ENCODE results near the gene ADAMTSL3. TPM values are rescaled to one million over a fixed set of nuclear protein-coding genes. Genes with fewer than 3 reads are reported as not detected.

The ADAMTSL3 gene
- total and polyA plus RNA-seq, 2 of the 4 experiments (the other 2 are of a cell fraction): under 0.01 to 0.02 TPM

DNA sequence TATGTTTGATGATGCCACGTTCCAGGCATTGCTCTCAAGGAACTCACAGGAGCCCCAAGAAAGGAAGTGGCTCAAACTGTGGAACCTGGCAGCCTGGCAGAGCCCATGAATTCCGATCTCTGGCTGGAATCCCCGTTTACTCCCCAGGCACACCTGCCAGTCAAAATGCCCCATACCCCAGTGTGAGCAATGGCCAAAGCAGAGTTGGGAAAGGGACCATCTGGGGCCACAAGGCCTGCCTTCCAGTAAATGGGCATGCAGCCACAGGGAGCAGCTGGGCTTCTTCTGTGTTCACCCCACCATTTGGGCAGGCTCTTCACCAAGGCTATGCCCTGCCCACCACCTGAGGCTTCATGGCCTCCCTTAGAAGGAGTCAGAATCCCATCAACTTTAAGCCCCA lies 324.7 kb downstream of the ADAMTSL3 start:
- Histone ChIP-seq H3K56ac (ENCODE audit: extremely low read depth, insufficient read depth, low read length) (no peak overlapping the region), H3K18ac (ENCODE audit: low read depth, low read length) (no peak overlapping the region), H3K4me1 (ENCODE audit: control insufficient read depth, insufficient read depth, low read length) (no peaks in the 10 kb centered on the region), H3K27me3 (ENCODE audit: control insufficient read depth, insufficient read depth, low read length) (no peaks in the 10 kb centered on the region), H3K9me3 (ENCODE audit: control insufficient read depth, insufficient read depth, low read length) (peaks cover 13% of the 10 kb centered on the region), H3K4me2 (ENCODE audit: low read depth, low read length) (no peak overlapping the region), H3K9ac (ENCODE audit: low read depth, low read length) (no peak overlapping the region), H3K14ac (replicated peaks; ENCODE audit: low read depth, low read length) (no peak overlapping the region), H2BK5ac (ENCODE audit: low read depth, low read length, poor library complexity, severe bottlenecking) (no peak overlapping the region), H4K5ac (ENCODE audit: low read depth, low read length) (no peak overlapping the region), H3K79me1 (ENCODE audit: low read depth in 1 of 2, low read length in 2 of 2) (no peaks in the 10 kb centered on the region), H3K4ac (ENCODE audit: low read depth, low read length) (no peak overlapping the region), H4K8ac (ENCODE audit: low read depth in 2 of 2, low read length in 2 of 2) (no peak overlapping the region), H4K20me1 (ENCODE audit: insufficient read depth, low read length) (no peaks in the 10 kb centered on the region; the same call in 1 of the 2 replicates), H2AK9ac (replicated peaks; ENCODE audit: low read depth, low read length, poor library complexity) (no peak overlapping the region), H2AFZ (replicated peaks; ENCODE audit: low read length, poor library complexity) (no peak overlapping the region), H3K36me3 (ENCODE audit: control insufficient read depth, insufficient read depth, low read length) (no peaks in the 10 kb centered on the region), H3K27ac (ENCODE audit: insufficient read depth, low read length) (no peak overlapping the region), H2BK20ac (ENCODE audit: low read depth, low read length) (no peak overlapping the region), H2BK15ac (ENCODE audit: low read depth, low read length) (no peak overlapping the region), H3K4me3 (ENCODE audit: insufficient read depth, low read depth, low read length) (no peak overlapping the region), H3K23ac (ENCODE audit: low read depth, low read length) (no peak overlapping the region), H4K91ac (ENCODE audit: insufficient read depth, low read depth, low read length) (no peak overlapping the region), H2AK5ac (ENCODE audit: low read depth, low read length) (no peak overlapping the region), H2BK120ac (ENCODE audit: low read depth, low read length) (no peak overlapping the region), H3K9me1 (ENCODE audit: insufficient read depth, low read length) (no peaks in the 10 kb centered on the region)
- dilution Hi-C loops (cut with HindIII; ENCODE audit: low sequenced_read_pairs, unreplicated experiment) (no loop called here), intact Hi-C loops (cut with micrococcal nuclease) (no loop called here), in situ Hi-C loops (cut with MboI; ENCODE audit: low sequenced_read_pairs) (no loop called here)
- no peak for TF ChIP-seq POLR2A (IDR thresholded peaks at IDR 0.05; ENCODE audit: low read depth, low read length)
- no peak for TF ChIP-seq RFX5 (IDR thresholded peaks at IDR 0.05; ENCODE audit: low read depth, low read length)
- no peak for TF ChIP-seq CTCF (conservative IDR thresholded peaks at IDR 0.05; ENCODE audit: low read depth, low read length)
- no peak for TF ChIP-seq CHD1 (IDR thresholded peaks at IDR 0.05; ENCODE audit: low read depth, low read length)
- no peak for TF ChIP-seq SMC3 (IDR thresholded peaks at IDR 0.05; ENCODE audit: low read depth, low read length)
- DNase-seq: no peak
- no TSS peak for BruUV-seq (replicated peaks)
- 75% methylated on average over 1 of the region's 3 CpGs; no CpG with 5 or more reads in 1 of the 2 experiments for WGBS, 2 experiments (ENCODE audit: extremely low coverage in 2 of 2, insufficient read length in 1 of 2)
- ChIA-PET POLR2A (ENCODE audit: unreplicated experiment) (no interaction called here), CTCF (no interaction called here)
- ATAC-seq (ENCODE audit: low read depth): no peak
